CD4-positive, alpha-beta memory T cell (primary cell): ENCODE data around the gene ARMH3. TPM values are rescaled to one million over a fixed set of nuclear protein-coding genes. Genes with fewer than 3 reads are reported as not detected.
A peak's percentile ranks its signal among the peaks of the same experiment; 100 is the strongest.

Experiments used
- CTCF ChIA-PET: fragments of 350-600 bp; sonication (Branson Sonifier 250); formaldehyde crosslinking; loops from one replicate; lab custom pipeline; 2021; ENCODE audit warnings: inconsistent platforms; ENCODE audit not compliant: partially characterized antibody; lab: Charles Lee
- POLR2A ChIA-PET: fragments of 350-600 bp; sonication (Branson Sonifier 250); formaldehyde crosslinking; loops from one replicate; lab custom pipeline; 2021; ENCODE audit not compliant: partially characterized antibody; lab: Charles Lee
- DNase-seq, 5 donors: peaks; one replicate each; pipeline versions ENCODE4 v3.0.0 to v3.0.0-alpha.2; 2020 to 2022; ENCODE audit warnings: mixed read lengths in 1 of 5
- H3K27ac ChIP-seq: one replicate; pipeline ENCODE4 v1.7.0; 2013; ENCODE audit warnings: low read depth, low read length
- H3K27me3 ChIP-seq: 2 replicates; pipeline ENCODE4 v1.7.0; 2013; ENCODE audit warnings: mild to moderate bottlenecking, low read length, moderate library complexity; ENCODE audit not compliant: insufficient read depth
- H3K36me3 ChIP-seq: 2 replicates; pipeline ENCODE4 v1.7.0; 2013; ENCODE audit warnings: mild to moderate bottlenecking, low read length, moderate library complexity; ENCODE audit not compliant: insufficient read depth
- H3K4me1 ChIP-seq: 2 replicates; pipeline ENCODE4 v1.7.0; 2013; ENCODE audit warnings: mild to moderate bottlenecking, low read length, moderate library complexity; ENCODE audit not compliant: insufficient read depth
- H3K4me3 ChIP-seq, 2 donors: one replicate each; pipeline ENCODE4 v1.7.0; 2013; ENCODE audit warnings: low read length in 2 of 2, mild to moderate bottlenecking in 1 of 2
- H3K9me3 ChIP-seq, 2 donors: one replicate each; pipeline ENCODE4 v1.7.0; 2013; ENCODE audit warnings: low read length in 2 of 2, control low read depth in 1 of 2; ENCODE audit not compliant: control insufficient read depth in 1 of 2
- H3K27ac Mint-ChIP-seq, 7 donors: one replicate each; pipeline ENCODE4 v1.8.0; 2020 to 2021; ENCODE audit warnings: mixed read lengths in 7 of 7, mild to moderate bottlenecking in 6 of 7, inconsistent platforms in 3 of 7, moderate library complexity in 3 of 7
- H3K27me3 Mint-ChIP-seq, 2 donors: one replicate each; pipeline ENCODE4 v1.8.0; 2020 to 2021; ENCODE audit warnings: mixed read lengths in 2 of 2
- H3K36me3 Mint-ChIP-seq, 2 donors: one replicate each; pipeline ENCODE4 v1.8.0; 2020 to 2021; ENCODE audit warnings: mixed read lengths in 2 of 2, inconsistent platforms in 1 of 2, mild to moderate bottlenecking in 1 of 2
- H3K4me1 Mint-ChIP-seq, 4 donors: one replicate each; pipeline ENCODE4 v1.8.0; 2020 to 2021; ENCODE audit warnings: mixed read lengths in 4 of 4, mild to moderate bottlenecking in 1 of 4
- H3K4me3 Mint-ChIP-seq, 8 donors: one replicate each; pipeline ENCODE4 v1.8.0; 2020 to 2021; ENCODE audit warnings: mixed read lengths in 8 of 8, mild to moderate bottlenecking in 7 of 8, moderate library complexity in 6 of 8, inconsistent platforms in 3 of 8
- H3K9me3 Mint-ChIP-seq, 8 donors: one replicate each; pipeline ENCODE4 v1.8.0; 2020 to 2021; ENCODE audit warnings: mixed read lengths in 8 of 8, mild to moderate bottlenecking in 5 of 8, inconsistent platforms in 3 of 8, moderate library complexity in 1 of 8
- intact Hi-C: fragments of 100-400 bp; cut with micrococcal nuclease; formaldehyde crosslinking; loops from one replicate; pipeline ENCODE4 v1.15.1; 2023
- polyA plus RNA-seq, 2 donors: library from polyadenylated mRNA; unstranded; fragments of 300-500 nt; fragmentation: Illumina TruSeq; gene quantifications; one replicate each; pipeline ENCODE4 v1.2.3, GENCODE V29; 2021
- total RNA-seq, 2 experiments: library from RNA; stranded (reverse); gene quantifications; one replicate each; pipeline ENCODE4 v1.2.3, GENCODE V29; 2021

Gene ARMH3
- total and polyA plus RNA-seq, 4 experiments from 2014 or later, result 21.9 to 31.8 (median 30.0) TPM

DNA sequence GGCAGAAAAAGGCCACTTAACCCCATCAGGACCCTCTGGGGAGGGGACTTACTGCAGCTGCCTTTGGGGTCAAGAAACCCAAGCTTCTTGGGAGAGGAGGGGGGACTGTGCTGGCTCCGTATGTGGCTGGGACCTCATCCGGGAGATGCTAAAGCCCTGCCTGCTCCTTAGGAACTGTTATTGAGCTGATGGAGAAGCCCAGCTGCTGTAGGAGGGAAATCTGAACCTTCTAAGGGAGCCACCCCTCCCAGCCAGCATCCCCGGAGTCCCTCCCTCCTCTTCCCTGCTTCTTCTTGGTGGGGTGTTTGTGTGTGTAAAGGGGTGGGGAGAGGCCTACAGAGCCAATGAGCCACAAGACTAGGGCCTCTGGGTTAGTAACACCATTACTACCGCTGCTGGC lies 220.6 kb downstream of the ARMH3 start:
- H3K27ac ChIP-seq, result no peak overlapping the region
- intact Hi-C loops, result no loop called here
- Mint-ChIP-seq H3K27me3 (peaks cover 2 to 5% of the 10 kb centered on the region in 2 donors), H3K9me3 (peaks cover 0 to 6% (median 0%) of the 10 kb centered on the region in 8 donors), H3K27ac (peak overlapping the region in 4 of 7 donors; percentile 4 to 82 (median 64)), H3K4me1 (peaks cover 56 to 78% (median 63%) of the 10 kb centered on the region in 4 donors), H3K4me3 (peak overlapping the region in 3 of 8 donors; percentile 17 to 76 (median 39)), H3K36me3 (peaks cover 0 to 5% of the 10 kb centered on the region in 2 donors)
- CTCF ChIA-PET, result interaction anchor here (0.8 to 10.1 kb wide), 15 partner anchors 8 to 239 kb away, joined by 3 to 88 read pairs (median 5); partner anchors contain the start of gene OGA
- DNase-seq, result no peak
- POLR2A ChIA-PET, result interaction anchor here (11.6 kb wide), 1 partner anchor 17 kb away, joined by 204 read pairs; the partner anchor contains the start of gene OGA
- peaks cover 67% of the 10 kb centered on the region for H3K4me1 ChIP-seq
- H3K4me3 ChIP-seq, result no peak overlapping the region
- H3K27me3 ChIP-seq, result no peaks in the 10 kb centered on the region
- no peaks in the 10 kb centered on the region for H3K36me3 ChIP-seq
- no peaks in the 10 kb centered on the region for H3K9me3 ChIP-seq

GRCh38 chr10:101834341-101834740 lies 221.6 kb downstream of the ARMH3 start:
- POLR2A ChIA-PET, result interaction anchor here (11.6 kb wide), 1 partner anchor 16 kb away, joined by 204 read pairs; the partner anchor contains the start of gene OGA
- intact Hi-C loops, result loop anchor here (5.0 kb wide), 1 partner anchor 223 kb away; the partner anchor contains the start of gene ARMH3

DNA sequence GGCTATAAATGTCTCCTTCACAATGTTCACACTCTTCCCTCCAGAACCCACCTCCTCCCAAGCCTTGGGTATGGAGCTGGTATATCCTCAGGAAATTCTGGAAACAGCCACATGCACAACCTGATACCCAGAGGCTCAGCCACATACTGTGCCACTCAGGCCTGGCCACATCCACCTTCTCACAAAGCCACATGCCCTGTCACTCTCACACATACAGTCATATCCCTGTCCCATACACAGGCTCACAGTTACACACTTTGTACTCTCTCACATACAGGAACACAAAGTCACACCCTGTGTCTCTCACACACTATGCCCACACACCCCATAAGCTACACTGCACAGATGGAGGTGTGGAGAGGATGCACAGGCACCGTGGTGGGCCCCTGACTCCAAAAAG lies 222.5 kb downstream of the ARMH3 start:
- no peak overlapping the region for H3K4me3 ChIP-seq
- H3K4me1 Mint-ChIP-seq, result peaks cover 48 to 69% (median 60%) of the 10 kb centered on the region in 4 donors
- H3K9me3 ChIP-seq, result no peaks in the 10 kb centered on the region
- peak overlapping the region in 5 of 8 donors; percentile 13 to 71 (median 41) for H3K4me3 Mint-ChIP-seq
- H3K9me3 Mint-ChIP-seq, result peaks cover 0 to 8% (median 0%) of the 10 kb centered on the region in 8 donors
- H3K27ac Mint-ChIP-seq, result peak overlapping the region; percentile 80 to 98 (median 93)
- H3K36me3 ChIP-seq, result no peaks in the 10 kb centered on the region
- CTCF ChIA-PET, result interaction anchor here (1.0 to 10.1 kb wide), 4 partner anchors 8 to 239 kb away, joined by 4 to 88 read pairs (median 32); partner anchors contain the start of genes KCNIP2 and OGA
- H3K27me3 Mint-ChIP-seq, result peaks cover 2 to 7% of the 10 kb centered on the region in 2 donors
- peaks cover 68% of the 10 kb centered on the region for H3K4me1 ChIP-seq
- H3K27ac ChIP-seq, result peak overlapping the region; percentile 22
- no peak for DNase-seq
- H3K27me3 ChIP-seq, result no peaks in the 10 kb centered on the region
- peaks cover 0 to 12% of the 10 kb centered on the region in 2 donors for H3K36me3 Mint-ChIP-seq
- intact Hi-C loops, result loop anchor here (5.0 kb wide), 1 partner anchor 224 kb away; the partner anchor contains the start of gene ARMH3
- POLR2A ChIA-PET, result interaction anchor here (11.6 kb wide), 1 partner anchor 15 kb away, joined by 204 read pairs; the partner anchor contains the start of gene OGA

More at GRCh38 chr10:101834341-101834740, 221.6 kb downstream of the ARMH3 start:
- Mint-ChIP-seq H3K4me1 (peaks cover 53 to 77% (median 63%) of the 10 kb centered on the region in 4 donors), H3K27me3 (peaks cover 2 to 7% of the 10 kb centered on the region in 2 donors), H3K36me3 (peaks cover 0 to 12% of the 10 kb centered on the region in 2 donors), H3K27ac (peak overlapping the region in 6 of 7 donors; percentile 21 to 98 (median 87)), H3K9me3 (peaks cover 0 to 8% (median 0%) of the 10 kb centered on the region in 8 donors), H3K4me3 (peak overlapping the region in 7 of 8 donors; percentile 1 to 71 (median 51))
- Histone ChIP-seq H3K9me3 (no peaks in the 10 kb centered on the region), H3K4me1 (peaks cover 66% of the 10 kb centered on the region), H3K27ac (peak overlapping the region; percentile 22), H3K4me3 (no peak overlapping the region), H3K36me3 (no peaks in the 10 kb centered on the region), H3K27me3 (no peaks in the 10 kb centered on the region)
- peak in 1 of 5 donors; percentile 54 for DNase-seq
- CTCF ChIA-PET, result interaction anchor here (1.5 to 10.1 kb wide), 3 partner anchors 13 to 234 kb away, joined by 5 to 88 read pairs (median 11); partner anchors contain the start of gene OGA

DNA sequence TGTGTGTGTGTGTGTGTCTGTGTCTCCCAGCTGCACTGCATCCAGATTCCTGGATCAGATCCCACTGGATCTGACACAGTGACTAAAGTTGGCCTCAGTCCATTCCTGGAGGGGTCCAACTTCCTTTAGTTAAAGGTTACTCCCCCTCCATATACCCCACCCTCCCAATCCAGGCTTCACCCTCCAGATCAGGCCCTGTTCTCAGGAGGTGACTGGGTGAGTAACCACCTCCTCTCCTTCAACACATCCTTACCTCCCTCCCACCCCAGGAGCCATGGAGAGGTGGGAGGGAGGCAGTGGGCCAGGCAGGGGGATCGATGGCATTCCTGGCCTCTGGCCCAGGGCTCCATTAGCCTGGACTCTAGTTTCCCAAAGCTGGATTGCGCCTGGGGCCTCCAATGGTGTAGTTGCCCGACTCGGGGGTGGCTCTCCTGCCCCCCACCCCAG lies 223.6 kb downstream of the ARMH3 start:
- no peak overlapping the region for H3K4me3 ChIP-seq
- peak overlapping the region in 6 of 7 donors; percentile 74 to 100 (median 98) for H3K27ac Mint-ChIP-seq
- H3K27me3 Mint-ChIP-seq, result peaks cover 2 to 7% of the 10 kb centered on the region in 2 donors
- no peaks in the 10 kb centered on the region for H3K9me3 ChIP-seq
- H3K36me3 ChIP-seq, result no peaks in the 10 kb centered on the region
- no peak for DNase-seq
- no peaks in the 10 kb centered on the region for H3K27me3 ChIP-seq
- H3K4me1 Mint-ChIP-seq, result peaks cover 48 to 76% (median 61%) of the 10 kb centered on the region in 4 donors
- CTCF ChIA-PET, result interaction anchor here (1.0 to 10.1 kb wide), 4 partner anchors 9 to 240 kb away, joined by 4 to 88 read pairs (median 32); partner anchors contain the start of genes KCNIP2 and OGA
- H3K4me3 Mint-ChIP-seq, result peak overlapping the region in 2 of 8 donors; percentile 44 to 87
- H3K4me1 ChIP-seq, result peaks cover 68% of the 10 kb centered on the region
- intact Hi-C loops, result loop anchor here (5.0 kb wide), 1 partner anchor 225 kb away; the partner anchor contains the start of gene ARMH3
- H3K27ac ChIP-seq, result peak overlapping the region; percentile 87
- peaks cover 0 to 8% (median 0%) of the 10 kb centered on the region in 8 donors for H3K9me3 Mint-ChIP-seq
- POLR2A ChIA-PET, result interaction anchor here (4.4 to 11.6 kb wide), 2 partner anchors 8 to 14 kb away, joined by 29 to 204 read pairs; partner anchors contain the start of gene OGA
- H3K36me3 Mint-ChIP-seq, result peaks cover 0 to 12% of the 10 kb centered on the region in 2 donors

DNA sequence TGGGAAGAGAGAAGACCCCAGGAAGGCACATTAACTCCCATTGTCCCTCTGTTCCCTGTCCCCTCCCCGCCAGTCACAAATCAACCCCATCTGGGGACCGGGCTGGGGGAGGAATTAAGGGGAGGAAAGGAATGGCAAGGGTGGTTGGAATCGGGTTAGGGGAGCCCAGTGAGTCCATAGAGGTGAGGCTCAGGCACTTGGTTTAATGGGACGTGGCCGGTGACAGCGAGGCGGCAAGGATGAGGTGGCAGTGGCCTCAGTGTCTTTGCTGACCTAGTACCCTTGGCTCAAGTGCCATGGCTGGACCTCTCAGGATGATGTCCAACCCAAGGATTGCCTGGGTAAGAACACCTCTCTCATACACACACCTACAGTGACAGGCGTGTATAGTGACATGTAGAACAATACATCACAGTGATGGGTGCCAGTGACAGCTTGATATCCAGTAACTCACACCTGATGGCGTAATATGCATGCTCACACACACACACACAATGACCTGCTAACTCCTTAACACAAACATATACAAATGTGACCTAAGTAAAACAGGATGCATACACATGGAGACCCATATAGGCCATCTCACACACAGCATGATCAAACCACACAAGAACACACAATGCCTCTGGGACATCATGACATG lies 224.7 kb downstream of the ARMH3 start:
- Histone ChIP-seq H3K27me3 (no peaks in the 10 kb centered on the region), H3K9me3 (no peaks in the 10 kb centered on the region), H3K4me3 (peak overlapping the region; percentile 57 to 68), H3K4me1 (peaks cover 67% of the 10 kb centered on the region), H3K27ac (peak overlapping the region; percentile 87), H3K36me3 (no peaks in the 10 kb centered on the region)
- Mint-ChIP-seq H3K4me3 (peak overlapping the region; percentile 84 to 93 (median 88)), H3K9me3 (peaks cover 0 to 8% (median 0%) of the 10 kb centered on the region in 8 donors), H3K36me3 (peaks cover 0 to 12% of the 10 kb centered on the region in 2 donors), H3K27ac (peak overlapping the region; percentile 98 to 100 (median 99)), H3K4me1 (peaks cover 49 to 83% (median 62%) of the 10 kb centered on the region in 4 donors), H3K27me3 (peaks cover 2 to 7% of the 10 kb centered on the region in 2 donors)
- intact Hi-C loops, result loop anchor here (5.0 kb wide), 1 partner anchor 226 kb away; the partner anchor contains the start of gene ARMH3
- POLR2A ChIA-PET, result interaction anchor here (0.6 to 11.6 kb wide), 4 partner anchors 9 to 283 kb away, joined by 3 to 204 read pairs (median 21); partner anchors contain the start of genes NPM3 and OGA
- DNase-seq, result no peak
- CTCF ChIA-PET, result interaction anchor here (7.6 to 10.1 kb wide), 2 partner anchors 10 kb away, joined by 60 to 88 read pairs; partner anchors contain the start of genes KCNIP2 and OGA

DNA sequence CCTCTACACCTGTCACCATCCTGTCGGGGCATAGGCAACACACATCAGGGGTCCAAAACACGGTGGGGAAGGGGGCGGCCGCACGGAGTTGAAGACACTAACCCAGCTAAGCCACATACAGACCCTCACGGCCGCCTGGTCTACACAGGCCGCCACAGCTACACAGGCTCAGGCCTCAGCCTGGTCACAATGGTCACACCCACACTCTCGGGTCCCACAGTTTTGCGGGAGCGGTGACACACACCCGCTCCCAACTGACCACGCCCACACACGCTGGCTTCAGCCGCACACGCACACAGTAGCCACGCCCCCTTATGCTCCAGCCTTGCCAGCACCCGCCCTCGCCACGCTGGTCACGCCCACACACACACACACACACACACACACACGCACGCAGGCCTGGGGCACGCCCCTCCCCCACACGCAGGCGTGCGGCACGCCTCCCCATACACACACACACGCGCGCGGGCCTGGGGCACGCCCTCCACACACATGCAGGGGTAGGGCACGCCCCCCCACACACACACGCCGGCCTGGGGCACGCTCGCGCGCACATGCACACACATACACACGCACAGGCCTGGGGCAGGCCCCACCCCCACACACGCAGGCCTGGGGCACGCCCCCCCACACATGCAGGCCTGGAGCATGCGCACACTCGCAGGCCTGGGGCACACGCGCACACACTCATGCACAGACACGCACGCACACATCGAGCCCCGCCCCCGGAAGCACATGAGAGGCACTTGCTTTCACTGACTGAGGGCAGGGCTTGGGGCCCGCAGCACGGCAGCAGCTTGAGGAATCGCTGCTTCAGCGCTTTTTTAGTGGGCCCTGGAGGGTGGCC lies 225.4 kb downstream of the ARMH3 start:
- Histone ChIP-seq H3K36me3 (no peaks in the 10 kb centered on the region), H3K27ac (peak overlapping the region; percentile 87), H3K9me3 (no peaks in the 10 kb centered on the region), H3K27me3 (no peaks in the 10 kb centered on the region), H3K4me3 (peak overlapping the region; percentile 57 to 68), H3K4me1 (peaks cover 59% of the 10 kb centered on the region)
- ChIA-PET POLR2A (interaction anchor here (0.6 to 11.6 kb wide), 4 partner anchors 10 to 283 kb away, joined by 3 to 204 read pairs (median 21); partner anchors contain the start of genes NPM3 and OGA), CTCF (interaction anchor here (0.6 to 10.1 kb wide), 3 partner anchors 9 to 93 kb away, joined by 3 to 88 read pairs (median 60); partner anchors contain the start of genes KCNIP2 and OGA)
- peak; percentile 95 to 98 (median 97) for DNase-seq
- H3K4me1 Mint-ChIP-seq, result peaks cover 44 to 80% (median 57%) of the 10 kb centered on the region in 4 donors
- H3K9me3 Mint-ChIP-seq, result peaks cover 0 to 8% (median 0%) of the 10 kb centered on the region in 8 donors
- peaks cover 0 to 12% of the 10 kb centered on the region in 2 donors for H3K36me3 Mint-ChIP-seq
- peak overlapping the region; percentile 98 to 100 (median 99) for H3K27ac Mint-ChIP-seq
- intact Hi-C loops, result loop anchor here (1.0 to 5.0 kb wide), 4 partner anchors 10 to 565 kb away; partner anchors contain the start of genes ARMH3, NFKB2 and OGA
- H3K27me3 Mint-ChIP-seq, result peaks cover 2 to 7% of the 10 kb centered on the region in 2 donors
- peak overlapping the region; percentile 84 to 93 (median 88) for H3K4me3 Mint-ChIP-seq
